ENCODE data around the gene CDCA3.

CDCA3 gene

DNA sequence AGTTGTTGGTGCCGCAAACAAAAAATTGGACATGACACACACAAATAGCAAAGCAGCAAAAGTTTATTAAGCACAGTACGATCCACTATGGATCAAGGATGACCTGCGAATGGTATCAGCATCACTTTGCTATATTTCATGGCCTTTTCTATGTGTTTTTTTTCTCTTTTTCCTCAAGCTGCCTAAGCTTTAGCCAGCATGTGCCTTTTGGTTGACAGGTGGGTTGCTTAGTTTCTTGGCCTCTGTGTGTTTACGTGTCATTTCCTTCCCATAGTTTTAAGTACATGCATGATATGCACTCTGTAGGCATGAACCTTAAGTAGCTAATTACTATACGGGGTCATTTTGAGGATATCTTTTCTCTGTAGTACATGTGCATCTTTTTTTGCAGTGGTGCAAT is 51.9 kb downstream of the CDCA3 start:
- DNase-seq (ENCODE audit: low read depth): no peak
- TF ChIP-seq, protein P1, sequence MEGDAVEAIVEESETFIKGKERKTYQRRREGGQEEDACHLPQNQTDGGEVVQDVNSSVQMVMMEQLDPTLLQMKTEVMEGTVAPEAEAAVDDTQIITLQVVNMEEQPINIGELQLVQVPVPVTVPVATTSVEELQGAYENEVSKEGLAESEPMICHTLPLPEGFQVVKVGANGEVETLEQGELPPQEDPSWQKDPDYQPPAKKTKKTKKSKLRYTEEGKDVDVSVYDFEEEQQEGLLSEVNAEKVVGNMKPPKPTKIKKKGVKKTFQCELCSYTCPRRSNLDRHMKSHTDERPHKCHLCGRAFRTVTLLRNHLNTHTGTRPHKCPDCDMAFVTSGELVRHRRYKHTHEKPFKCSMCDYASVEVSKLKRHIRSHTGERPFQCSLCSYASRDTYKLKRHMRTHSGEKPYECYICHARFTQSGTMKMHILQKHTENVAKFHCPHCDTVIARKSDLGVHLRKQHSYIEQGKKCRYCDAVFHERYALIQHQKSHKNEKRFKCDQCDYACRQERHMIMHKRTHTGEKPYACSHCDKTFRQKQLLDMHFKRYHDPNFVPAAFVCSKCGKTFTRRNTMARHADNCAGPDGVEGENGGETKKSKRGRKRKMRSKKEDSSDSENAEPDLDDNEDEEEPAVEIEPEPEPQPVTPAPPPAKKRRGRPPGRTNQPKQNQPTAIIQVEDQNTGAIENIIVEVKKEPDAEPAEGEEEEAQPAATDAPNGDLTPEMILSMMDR (IDR thresholded peaks at IDR 0.05; ENCODE audit: low read length, missing control alignments): no peak
- H3K4me3 ChIP-seq (replicated peaks; ENCODE audit: low read depth, low read length): no peak overlapping the region

Measured in fibroblast of pulmonary artery (primary cell).